OCI-LY1 (cell line): ENCODE measurements around the gene CHGA.

Source experiments
- CTCF ChIP-seq: fragments of 200-600 bp; sonication (generic), shearing (Covaris generic); IDR thresholded peaks from 2 replicates; pipeline ENCODE4 v1.5.1; 2017; ENCODE audit warnings: mild to moderate bottlenecking, antibody characterized with exemption, low read length, moderate library complexity, mixed read lengths
- EZH2 ChIP-seq: fragments of 200-600 bp; sonication (generic), shearing (Covaris generic); IDR thresholded peaks from 2 replicates; pipeline ENCODE4 v1.8.0; 2017; ENCODE audit warnings: borderline replicate concordance, mixed run types, mild to moderate bottlenecking, antibody characterized with exemption, low read length, moderate library complexity, mixed read lengths

- TF ChIP-seq CTCF: no peak
- no peak for TF ChIP-seq EZH2
Measured at GRCh38 chr14:92884410-92884809, 38.5 kb upstream of the CHGA start.
